Astrocyte of the spinal cord (primary cell): ENCODE data around the gene PTPRD.

ENCODE experiments used
- DNase-seq: peaks from one replicate; pipeline ENCODE4 v3.0.0; 2011; ENCODE audit warnings: low read depth, low spot score
- H3K4me3 ChIP-seq: 2 replicates; pipeline ENCODE4 v1.5.1; 2011; ENCODE audit warnings: low read depth, mild to moderate bottlenecking, low read length, moderate library complexity
- in situ Hi-C: cut with HindIII; loops from 2 replicates; pipeline ENCODE4 v1.10.0; 2017; ENCODE audit warnings: low sequenced_read_pairs
- TF ChIP-seq, protein P1 (sequence below): IDR thresholded peaks from 2 replicates; pipeline ENCODE4 v1.5.1; 2012; ENCODE audit warnings: low read depth, mild to moderate bottlenecking, low read length, inconsistent platforms

PTPRD gene

DNA sequence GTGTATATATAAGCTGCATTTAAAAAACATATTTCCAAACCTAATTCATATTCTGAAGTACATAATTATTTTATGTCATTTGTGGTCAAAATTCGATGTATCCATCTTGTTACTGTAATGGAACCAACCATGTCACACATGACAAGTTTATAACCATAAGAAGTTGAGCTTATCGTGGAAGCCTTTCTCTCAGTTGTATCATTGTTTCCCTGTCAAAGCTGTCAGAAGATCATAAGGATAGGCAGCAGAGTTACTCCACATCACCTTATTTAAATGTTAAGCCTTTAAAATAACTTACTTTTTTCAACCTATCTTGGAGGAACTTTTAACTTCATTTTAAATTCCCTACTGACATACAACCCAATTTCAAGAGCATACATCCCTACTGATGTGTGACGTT is 841.5 kb downstream of the PTPRD start:
- no peak for DNase-seq
- no peak overlapping the region for H3K4me3 ChIP-seq
- in situ Hi-C loops = no loop called here
- TF ChIP-seq, protein P1, sequence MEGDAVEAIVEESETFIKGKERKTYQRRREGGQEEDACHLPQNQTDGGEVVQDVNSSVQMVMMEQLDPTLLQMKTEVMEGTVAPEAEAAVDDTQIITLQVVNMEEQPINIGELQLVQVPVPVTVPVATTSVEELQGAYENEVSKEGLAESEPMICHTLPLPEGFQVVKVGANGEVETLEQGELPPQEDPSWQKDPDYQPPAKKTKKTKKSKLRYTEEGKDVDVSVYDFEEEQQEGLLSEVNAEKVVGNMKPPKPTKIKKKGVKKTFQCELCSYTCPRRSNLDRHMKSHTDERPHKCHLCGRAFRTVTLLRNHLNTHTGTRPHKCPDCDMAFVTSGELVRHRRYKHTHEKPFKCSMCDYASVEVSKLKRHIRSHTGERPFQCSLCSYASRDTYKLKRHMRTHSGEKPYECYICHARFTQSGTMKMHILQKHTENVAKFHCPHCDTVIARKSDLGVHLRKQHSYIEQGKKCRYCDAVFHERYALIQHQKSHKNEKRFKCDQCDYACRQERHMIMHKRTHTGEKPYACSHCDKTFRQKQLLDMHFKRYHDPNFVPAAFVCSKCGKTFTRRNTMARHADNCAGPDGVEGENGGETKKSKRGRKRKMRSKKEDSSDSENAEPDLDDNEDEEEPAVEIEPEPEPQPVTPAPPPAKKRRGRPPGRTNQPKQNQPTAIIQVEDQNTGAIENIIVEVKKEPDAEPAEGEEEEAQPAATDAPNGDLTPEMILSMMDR = no peak

DNA sequence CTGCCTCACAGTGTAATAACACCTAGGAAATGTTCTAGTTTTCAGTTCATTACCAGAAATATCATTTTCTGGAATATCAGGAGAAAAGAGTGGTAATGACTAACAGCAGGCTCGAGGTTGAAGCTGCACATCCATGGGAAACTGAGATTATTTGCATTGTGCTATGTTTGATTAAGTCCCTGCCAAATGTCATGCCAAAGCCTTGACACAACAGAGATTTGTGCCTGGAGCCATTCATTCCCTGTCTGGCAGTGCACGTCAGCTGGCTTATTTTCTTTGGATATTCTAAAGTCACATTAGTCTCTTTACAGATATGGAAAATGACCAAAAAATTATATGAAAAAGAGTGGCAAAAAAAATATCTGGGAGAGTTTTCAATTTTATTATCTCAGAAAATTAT is 848.0 kb downstream of the PTPRD start:
- no peak overlapping the region for H3K4me3 ChIP-seq
- in situ Hi-C loops = no loop called here
- TF ChIP-seq, protein P1 = no peak
- DNase-seq = peak; percentile 26

DNA sequence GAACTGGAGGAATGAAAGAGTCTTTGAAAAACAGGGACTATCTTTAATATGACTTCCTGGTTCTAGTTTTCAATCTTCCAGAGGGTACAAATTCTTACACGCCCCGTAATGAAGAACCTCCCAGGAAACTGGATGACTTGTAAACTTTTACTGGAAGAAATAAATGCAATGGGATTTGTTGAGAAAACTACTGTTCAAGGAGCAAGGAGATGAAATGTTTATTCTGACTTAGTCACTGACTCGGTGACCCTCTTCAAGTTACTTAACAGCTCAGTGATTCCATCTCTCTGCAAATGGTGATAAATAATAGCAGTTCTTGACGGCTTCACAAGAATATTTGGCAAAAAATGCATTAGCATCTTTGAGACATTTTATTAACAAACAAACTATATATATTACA is 858.6 kb downstream of the PTPRD start:
- H3K4me3 ChIP-seq = no peak overlapping the region
- TF ChIP-seq, protein P1 = no peak
- in situ Hi-C loops = no loop called here
- DNase-seq = peak; percentile 6

DNA sequence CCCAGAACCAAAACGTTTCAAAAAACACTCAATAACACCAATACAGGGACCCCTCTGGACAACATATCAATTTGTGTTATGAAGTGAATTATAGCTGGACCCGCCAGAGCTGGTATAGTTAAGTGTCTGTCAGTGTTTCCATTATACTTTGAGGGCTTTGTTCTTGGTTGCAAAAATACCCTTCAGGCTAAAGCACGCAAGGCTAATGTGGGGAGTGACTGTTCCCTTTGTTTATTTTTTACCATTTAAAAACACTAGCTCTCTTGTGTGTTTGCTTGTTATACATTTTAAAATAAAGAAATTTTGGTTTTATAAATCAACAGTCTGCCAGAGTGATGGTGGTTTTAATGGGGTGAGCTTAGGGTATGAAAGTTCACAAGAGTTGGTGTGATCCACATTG is 859.5 kb downstream of the PTPRD start:
- in situ Hi-C loops = no loop called here
- TF ChIP-seq, protein P1 = no peak
- no peak for DNase-seq
- no peak overlapping the region for H3K4me3 ChIP-seq

DNA sequence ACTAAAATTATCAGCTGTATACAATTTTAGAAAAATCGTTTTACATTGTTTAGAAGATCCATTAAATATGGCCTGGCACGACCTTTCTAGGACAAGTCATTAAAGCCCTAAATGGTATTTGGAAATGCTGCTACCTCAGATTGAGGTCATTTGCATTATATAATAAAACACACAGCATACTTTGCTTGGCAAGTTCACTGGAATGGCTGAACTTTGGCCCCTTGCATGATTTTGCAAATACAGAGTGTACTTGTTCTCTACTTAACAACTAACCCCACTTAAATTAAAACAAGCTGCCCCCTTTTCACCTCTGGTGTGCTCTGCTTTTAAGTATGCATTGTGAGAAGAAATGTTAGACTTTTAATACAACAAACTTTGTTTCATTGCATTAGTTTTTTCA is 860.1 kb downstream of the PTPRD start:
- H3K4me3 ChIP-seq = no peak overlapping the region
- TF ChIP-seq, protein P1 = no peak
- in situ Hi-C loops = no loop called here
- no peak for DNase-seq

DNA sequence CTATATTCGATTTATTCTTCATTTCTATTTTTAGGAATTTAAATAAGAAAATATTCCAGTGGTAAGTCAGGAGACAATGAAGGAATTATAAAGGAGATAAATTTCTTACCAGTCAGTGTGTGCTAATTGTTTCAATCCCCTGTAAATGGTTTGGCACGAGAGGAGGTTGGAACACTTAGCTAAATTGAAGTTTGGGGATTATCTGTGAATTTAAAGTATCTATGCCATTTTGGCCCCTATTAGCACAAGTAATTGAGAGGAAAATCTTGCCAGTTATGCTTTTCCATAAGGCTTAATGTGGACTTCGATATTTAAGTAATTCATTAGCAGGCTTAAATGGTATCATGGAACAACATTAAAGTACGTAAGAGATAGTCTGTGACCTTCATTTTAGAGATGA is 860.8 kb downstream of the PTPRD start:
- TF ChIP-seq, protein P1 = no peak
- DNase-seq = no peak
- no peak overlapping the region for H3K4me3 ChIP-seq
- in situ Hi-C loops = no loop called here

DNA sequence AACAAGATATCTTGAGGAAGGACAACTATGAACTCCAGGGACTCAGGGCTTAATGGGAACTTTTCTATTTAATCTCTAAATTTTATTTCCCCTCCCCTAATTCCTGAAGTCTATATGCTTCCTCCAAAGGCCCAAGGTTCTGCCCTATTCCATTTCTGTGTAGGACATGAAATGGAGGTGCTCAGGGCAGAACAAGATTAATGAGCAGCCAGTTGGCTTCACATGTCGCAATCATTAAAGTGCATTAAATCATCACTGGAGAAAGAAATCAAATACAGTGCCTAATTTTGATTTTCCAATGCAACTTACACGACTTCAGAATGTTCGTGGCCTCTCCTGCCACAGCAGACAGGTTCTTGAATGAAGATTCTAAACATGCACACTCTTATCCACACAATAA is 862.1 kb downstream of the PTPRD start:
- no peak overlapping the region for H3K4me3 ChIP-seq
- no peak for DNase-seq
- in situ Hi-C loops = no loop called here
- TF ChIP-seq, protein P1 = no peak
